GM18861 (cell line): ENCODE results near the gene GTSF1L.

Experiments
- ATAC-seq: cut with Tn5 transposase; IDR thresholded peaks from one replicate; pipeline ENCODE4 v1.9.1; 2021; ENCODE audit not compliant: unreplicated experiment

GTSF1L gene

GRCh38 chr20:43716757-43717615 lies 9.8 kb downstream of the GTSF1L start:
- no peak for ATAC-seq

DNA sequence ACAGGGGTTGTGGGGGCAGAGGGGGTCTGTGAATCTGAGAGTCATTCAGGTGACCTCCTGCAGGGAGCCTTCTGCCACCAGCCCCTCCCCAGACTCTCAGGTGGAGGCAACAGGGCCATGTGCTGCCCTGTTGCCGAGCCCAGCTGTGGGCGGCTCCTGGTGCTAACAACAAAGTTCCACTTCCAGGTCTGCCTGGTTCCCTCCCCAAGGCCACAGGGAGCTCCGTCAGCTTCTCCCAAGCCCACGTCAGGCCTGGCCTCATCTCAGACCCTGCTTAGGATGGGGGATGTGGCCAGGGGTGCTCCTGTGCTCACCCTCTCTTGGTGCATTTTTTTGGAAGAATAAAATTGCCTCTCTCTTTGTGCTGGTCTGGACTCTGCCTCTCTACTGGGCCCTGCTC lies 10.7 kb downstream of the GTSF1L start:
- ATAC-seq: no peak

GRCh38 chr20:43715511-43715910 lies 11.3 kb downstream of the GTSF1L start:
- ATAC-seq: no peak

GRCh38 chr20:43715044-43715443 lies 11.8 kb downstream of the GTSF1L start:
- no peak for ATAC-seq

- ATAC-seq: no peak
These were observed 15.6 kb downstream of the GTSF1L start for GRCh38 chr20:43711098-43711654.

DNA sequence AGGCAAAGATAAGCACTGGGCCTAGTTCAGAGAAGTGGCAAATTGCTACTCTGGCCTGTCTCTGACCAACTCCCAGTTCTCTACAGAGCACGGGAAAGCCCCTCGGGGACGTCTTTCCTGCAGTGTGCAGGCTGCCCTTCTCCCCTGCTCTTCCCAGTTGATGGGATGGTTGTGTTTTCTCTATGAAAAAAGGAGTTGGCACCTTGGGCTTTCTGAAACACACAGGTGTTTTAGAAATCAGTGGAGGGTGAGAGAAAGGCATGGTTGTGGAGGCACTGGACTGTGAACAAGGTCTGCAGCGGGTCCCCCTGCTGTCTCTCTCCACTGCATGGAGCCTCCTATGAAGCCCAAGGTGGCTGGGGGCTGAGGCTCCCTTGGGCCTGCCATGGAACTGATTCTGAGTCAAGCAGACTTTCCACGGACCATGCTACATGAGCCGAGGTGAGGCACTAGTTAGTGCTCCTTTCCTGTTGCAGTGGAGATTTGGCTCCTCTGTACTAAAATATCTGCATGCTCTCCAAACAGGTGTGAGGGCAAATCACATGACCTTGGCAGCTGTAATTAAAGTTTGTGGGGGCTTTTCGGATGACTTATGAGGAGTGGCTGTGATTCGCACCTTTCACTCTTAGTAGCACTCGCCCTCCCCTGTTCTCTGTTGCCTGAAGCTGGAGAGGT lies 16.3 kb downstream of the GTSF1L start:
- peak; percentile 45 for ATAC-seq

DNA sequence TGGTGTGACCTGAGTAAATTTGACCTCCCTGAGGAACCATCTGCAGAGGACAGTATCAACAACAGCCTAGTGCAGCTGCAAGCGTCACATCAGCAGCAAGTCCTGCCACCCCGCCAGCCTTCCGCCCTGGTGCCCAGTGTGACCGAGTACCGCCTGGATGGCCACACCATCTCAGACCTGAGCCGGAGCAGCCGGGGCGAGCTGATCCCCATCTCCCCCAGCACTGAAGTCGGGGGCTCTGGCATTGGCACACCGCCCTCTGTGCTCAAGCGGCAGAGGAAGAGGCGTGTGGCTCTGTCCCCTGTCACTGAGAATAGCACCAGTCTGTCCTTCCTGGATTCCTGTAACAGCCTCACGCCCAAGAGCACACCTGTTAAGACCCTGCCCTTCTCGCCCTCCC lies 24.3 kb downstream of the GTSF1L start:
- no peak for ATAC-seq

GRCh38 chr20:43700627-43701026 lies 26.2 kb downstream of the GTSF1L start:
- ATAC-seq: no peak

GRCh38 chr20:43699941-43700565 lies 26.7 kb downstream of the GTSF1L start:
- no peak for ATAC-seq

DNA sequence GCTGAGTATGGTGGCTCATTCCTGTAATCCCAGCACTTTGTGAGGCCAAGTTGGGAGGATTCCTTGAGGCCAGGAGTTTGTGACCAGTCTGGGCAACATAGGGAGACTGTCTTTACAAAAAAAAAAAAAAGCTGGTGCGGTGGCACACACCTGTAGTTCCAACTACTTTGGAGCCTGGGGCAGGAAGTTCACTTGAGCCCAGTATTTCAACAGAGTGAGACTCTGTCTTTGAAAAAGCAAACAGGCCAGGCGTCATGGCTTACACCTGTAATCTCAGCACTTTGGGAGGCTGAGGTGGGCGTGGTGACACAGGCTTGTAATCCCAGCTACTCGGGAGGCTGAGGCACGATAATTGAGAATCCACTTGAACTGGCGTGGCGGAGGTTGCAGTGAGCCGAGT lies 31.2 kb downstream of the GTSF1L start:
- no peak for ATAC-seq

DNA sequence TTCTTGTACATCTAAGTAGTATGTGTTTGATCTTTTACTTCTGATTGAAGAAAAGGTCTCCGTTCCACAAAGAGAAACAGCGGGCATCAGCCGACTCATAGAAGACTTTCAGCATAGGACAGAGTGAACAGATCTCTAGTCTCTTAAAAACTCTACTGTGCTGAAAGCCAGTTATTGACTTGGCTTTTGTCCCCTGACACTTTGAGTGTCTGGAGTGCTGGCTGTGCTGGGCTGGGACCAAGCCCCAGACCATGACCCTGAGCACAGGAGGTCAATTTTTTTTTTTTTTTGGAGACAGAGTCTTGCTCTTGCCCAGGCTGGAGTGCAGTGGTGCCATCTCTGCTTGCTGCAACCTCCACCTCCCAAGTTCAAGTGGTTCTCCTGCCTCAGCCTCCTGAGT lies 32.0 kb downstream of the GTSF1L start:
- no peak for ATAC-seq

DNA sequence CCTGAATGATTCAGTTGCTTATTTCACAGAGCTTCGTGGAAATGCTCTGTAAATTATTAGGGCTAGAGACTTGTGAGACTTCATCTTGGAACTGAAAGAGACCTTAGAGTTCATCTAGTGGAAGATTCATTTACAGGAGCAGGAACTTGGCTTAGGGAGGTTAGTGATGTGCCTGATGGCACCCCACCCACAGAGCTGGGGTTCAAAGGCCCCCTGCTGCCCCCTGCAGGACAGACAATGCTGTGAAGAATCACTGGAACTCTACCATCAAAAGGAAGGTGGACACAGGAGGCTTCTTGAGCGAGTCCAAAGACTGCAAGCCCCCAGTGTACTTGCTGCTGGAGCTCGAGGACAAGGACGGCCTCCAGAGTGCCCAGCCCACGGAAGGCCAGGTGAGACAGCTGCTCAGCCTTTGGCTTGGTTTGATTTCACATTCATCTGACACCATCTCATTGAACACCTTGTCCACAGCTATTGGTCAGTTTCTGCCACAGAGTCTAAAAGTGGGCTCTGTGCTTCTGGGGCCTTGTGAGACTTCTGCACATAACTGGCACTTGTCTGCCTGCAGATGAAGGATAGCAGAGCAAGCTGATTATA lies 34.8 kb downstream of the GTSF1L start:
- peak; percentile 51 for ATAC-seq

DNA sequence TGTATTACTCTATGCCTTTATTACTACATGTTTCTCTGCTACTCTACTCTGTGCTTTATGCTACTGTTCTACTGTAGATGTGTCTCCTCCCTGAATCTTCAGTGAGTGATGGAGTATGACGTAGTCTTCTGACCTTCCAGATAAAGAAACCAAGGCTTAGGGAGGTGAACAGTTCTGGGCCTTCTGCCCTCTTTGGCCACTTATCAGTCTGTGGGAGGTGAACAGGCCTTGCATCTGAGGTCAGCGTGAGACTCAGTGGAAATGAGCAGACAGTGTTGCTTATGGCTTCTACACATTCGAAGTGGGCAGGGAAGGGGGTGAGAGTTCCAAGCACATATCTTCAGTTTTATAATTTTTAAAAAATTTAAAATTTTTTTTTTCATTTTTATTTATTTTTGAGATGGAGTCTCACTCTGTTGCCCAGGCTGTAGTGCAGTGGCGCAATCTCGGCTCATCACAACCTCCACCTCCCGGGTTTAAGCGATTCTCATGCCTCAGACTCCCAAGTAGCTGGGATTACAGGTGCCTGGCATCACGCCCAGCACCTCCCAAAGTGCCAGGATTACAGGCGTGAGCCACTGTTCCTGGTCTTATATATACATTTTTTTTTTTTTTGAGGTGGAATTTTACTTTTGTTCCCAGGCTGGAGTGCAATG lies 35.7 kb downstream of the GTSF1L start:
- no peak for ATAC-seq

DNA sequence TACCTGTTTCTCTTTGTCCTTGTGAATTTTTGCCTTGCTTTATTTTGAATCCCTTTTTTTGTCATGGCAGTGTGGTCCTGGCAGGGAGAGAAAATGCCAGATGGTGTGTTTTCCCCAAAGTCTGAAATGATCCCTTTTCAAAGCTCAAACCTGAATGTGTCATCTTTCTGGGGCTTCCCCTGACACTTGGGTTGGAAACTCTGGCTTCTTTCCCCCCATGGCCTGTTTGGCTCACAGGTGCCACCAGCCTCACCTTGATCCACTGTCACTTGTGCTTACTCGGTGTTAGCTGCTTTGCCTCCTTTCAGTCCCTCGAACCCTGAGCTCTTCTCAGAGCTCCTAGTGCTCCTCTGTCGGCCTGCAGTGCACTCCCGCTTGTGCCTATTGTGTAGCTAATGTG lies 37.6 kb downstream of the GTSF1L start:
- no peak for ATAC-seq

- ATAC-seq: no peak
These were observed 40.0 kb downstream of the GTSF1L start for GRCh38 chr20:43686820-43687219.

- ATAC-seq: no peak
These were observed 44.4 kb downstream of the GTSF1L start for GRCh38 chr20:43682446-43682845.

GRCh38 chr20:43681991-43682410 lies 44.8 kb downstream of the GTSF1L start:
- peak; percentile 95 for ATAC-seq

DNA sequence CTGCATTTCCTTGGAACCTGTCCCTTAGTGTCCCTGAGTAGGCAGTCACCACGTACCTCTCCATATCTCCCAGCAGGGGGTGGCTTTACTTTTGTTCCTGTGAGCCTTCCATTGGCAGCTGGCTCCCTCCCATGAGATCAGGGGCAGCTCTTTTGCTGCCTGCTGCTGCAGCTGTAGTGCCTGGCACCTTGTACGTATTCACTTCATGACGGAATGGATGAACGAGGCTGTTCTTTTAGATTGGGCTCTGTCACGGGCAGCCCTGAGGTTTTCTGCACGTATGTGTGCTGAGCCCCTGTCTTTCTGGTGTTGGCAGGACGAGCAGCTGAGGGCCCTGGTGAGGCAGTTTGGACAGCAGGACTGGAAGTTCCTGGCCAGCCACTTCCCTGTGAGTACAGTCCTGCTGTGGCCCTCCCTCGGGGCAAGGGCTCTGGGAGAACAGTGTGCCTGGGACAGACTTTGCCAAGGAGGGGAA lies 45.3 kb downstream of the GTSF1L start:
- peak; percentile 11 for ATAC-seq

- ATAC-seq: no peak
These were observed 45.8 kb downstream of the GTSF1L start for GRCh38 chr20:43680981-43681380.

GRCh38 chr20:43676368-43676767 lies 50.4 kb downstream of the GTSF1L start:
- no peak for ATAC-seq
